GM12873 (cell line): Measurements from ENCODE around the gene RAB3A.
A peak's percentile ranks its signal among the peaks of the same experiment; 100 is the strongest.

ENCODE experiments used
- CTCF ChIP-seq: IDR thresholded peaks from 2 replicates; pipeline ENCODE4 v1.5.1; 2012; ENCODE audit warnings: low read depth, mild to moderate bottlenecking, moderate library complexity, low read length, control low read depth; ENCODE audit not compliant: insufficient read depth; ENCODE audit errors: missing control alignments

The RAB3A gene

GRCh38 chr19:18171605-18172327 is 32.1 kb downstream of the RAB3A start:
- no peak for TF ChIP-seq CTCF

- TF ChIP-seq CTCF, result no peak
These were observed 33.1 kb downstream of the RAB3A start for GRCh38 chr19:18170714-18171255.

- no peak for TF ChIP-seq CTCF
These were observed 35.0 kb downstream of the RAB3A start for GRCh38 chr19:18168673-18169381.

- TF ChIP-seq CTCF, result peak; percentile 95
These were observed 35.7 kb downstream of the RAB3A start for GRCh38 chr19:18167975-18168645.

GRCh38 chr19:18167011-18167410 is 36.8 kb downstream of the RAB3A start:
- no peak for TF ChIP-seq CTCF

- no peak for TF ChIP-seq CTCF
These were observed 37.9 kb downstream of the RAB3A start for GRCh38 chr19:18165794-18166544.
